ENCODE measurements around the gene SHANK2. TPM values are rescaled to one million over a fixed set of nuclear protein-coding genes. Genes with fewer than 3 reads are reported as not detected.

The SHANK2 gene
- polyA plus RNA-seq, 5 donors: 16.1 to 26.4 (median 21.2) TPM

DNA sequence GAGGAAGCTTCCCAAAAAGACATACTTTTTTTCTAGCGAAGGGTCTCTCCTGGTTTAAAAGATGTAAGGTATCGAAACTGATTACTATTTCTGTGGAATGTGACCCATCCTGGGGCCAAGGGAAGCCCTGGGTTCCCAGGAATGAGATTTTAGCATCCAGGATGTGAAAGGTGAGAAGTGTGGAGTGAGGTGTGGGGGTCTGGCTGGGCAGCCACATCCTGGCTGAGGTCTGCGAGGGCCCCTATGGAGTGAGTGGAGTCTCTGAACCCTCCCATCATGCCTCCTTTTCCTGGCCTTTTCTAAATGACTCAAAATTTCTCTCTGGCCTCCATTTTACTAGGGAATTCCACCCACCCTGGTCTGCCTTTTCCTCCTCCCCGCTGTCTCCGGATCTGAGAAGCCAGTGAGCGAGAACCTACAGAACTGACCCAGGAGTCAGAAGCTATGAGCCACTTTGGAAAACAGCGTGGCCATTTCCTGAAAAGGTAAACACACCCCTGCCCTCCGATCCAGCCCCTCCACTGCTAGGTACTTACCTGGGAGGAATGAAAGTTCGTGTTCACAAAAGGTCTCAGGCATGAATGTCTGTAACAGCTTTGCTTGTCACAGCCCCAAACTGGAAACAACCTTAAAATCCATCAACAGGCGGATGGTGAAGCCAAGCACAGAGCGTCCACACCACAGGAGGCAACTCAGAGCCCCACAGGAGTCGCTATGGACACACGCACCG, 27.7 kb upstream of the SHANK2 start:
- no peak for DNase-seq

GRCh38 chr11:71272161-71272560, 19.8 kb upstream of the SHANK2 start:
- DNase-seq: no peak

- DNase-seq: no peak
These were observed 17.5 kb upstream of the SHANK2 start for GRCh38 chr11:71269603-71270511.

GRCh38 chr11:71268706-71269321, 16.4 kb upstream of the SHANK2 start:
- no peak for DNase-seq

GRCh38 chr11:71267807-71268421, 15.5 kb upstream of the SHANK2 start:
- no peak for DNase-seq

- DNase-seq: no peak
These were observed 13.9 kb upstream of the SHANK2 start for GRCh38 chr11:71266114-71266833.

- DNase-seq: no peak
These were observed 13.2 kb upstream of the SHANK2 start for GRCh38 chr11:71265559-71266092.

GRCh38 chr11:71263386-71263785, 11.0 kb upstream of the SHANK2 start:
- no peak for DNase-seq

GRCh38 chr11:71255800-71256479, 3.6 kb upstream of the SHANK2 start:
- DNase-seq: no peak

DNA sequence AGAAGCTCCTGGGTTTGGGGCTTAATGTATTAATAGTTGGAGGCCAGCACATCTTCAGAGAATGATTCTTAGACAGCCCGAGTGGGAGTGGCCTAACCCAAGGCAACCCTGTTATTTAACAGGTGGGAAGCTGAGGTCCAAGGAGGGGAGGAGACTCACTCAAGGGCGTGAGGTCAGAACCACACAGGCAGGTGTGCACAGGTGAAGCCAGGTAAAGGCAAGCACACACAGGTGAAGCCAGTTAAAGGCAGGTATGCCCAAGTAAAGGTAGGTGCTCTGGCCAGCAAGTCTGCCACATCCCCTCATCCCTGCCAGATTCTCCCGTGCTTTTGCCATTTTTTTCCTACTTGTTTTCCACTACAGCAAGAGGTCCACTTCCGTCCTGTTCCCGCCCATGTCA, 2.9 kb upstream of the SHANK2 start:
- DNase-seq: no peak

GRCh38 chr11:71253794-71254193, 1.4 kb upstream of the SHANK2 start:
- no peak for DNase-seq

GRCh38 chr11:71252770-71253730, 673 bp upstream of the SHANK2 start:
- DNase-seq: peak; percentile 43 to 53

GRCh38 chr11:71251761-71252268, 562 bp downstream of the SHANK2 start:
- no peak for DNase-seq

DNA sequence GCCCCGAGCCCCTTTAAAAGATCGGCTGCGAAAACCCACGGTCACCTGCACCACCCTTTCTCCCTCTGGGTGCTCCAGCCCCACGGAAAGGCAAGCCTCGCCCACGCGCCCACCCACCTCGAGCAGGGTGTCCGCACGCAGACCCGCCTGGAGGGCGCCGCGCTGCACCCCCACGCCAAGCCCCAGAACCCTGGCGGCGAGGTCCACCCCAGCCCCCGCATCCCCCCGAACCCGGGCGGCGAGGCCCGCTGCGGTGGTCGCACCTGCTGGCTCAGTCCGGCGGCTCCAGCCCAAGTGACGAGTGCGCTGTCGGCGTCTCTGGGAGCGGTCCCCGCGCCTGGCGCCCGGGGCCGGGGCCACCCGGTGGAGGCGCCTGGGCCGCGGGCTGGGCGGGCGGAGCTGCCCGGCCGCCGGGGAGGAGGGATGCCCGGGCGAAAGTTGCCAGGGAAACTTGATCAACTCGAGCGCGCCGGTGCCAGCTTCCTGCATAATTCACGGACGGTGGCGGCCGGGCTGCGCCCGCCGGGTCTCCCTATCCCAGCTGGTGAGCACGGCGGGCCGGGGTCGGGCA, 1.1 kb downstream of the SHANK2 start:
- no peak for DNase-seq

DNA sequence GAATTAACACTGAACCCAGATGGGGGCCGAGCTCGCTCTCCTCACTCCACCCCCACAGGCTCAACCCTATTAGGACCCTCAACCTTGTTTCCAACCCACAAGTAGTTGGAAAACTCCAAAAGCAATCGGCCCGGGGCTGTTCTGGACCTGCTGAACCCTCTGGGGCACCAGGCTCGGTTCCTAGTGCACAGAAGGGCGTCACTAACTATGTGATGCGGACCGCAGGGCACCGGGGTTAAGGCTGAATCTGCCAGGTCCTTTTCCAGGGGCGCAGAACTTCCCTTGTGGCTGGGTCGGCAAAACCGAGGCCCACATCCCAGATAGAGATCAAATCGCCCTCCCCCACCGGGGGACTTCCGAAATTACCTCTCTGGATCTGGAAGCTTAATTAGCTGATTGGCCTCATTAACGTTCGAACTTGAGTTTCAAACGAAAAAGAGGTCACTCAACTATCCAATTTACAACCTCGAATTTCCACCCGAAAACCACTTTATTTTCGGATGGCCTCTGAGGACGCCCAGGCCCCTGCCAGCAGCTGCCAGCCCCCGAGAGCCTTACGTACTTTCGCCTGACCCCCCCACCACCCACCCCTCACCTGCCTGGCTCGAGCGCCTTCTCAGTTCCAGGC, 1.7 kb downstream of the SHANK2 start:
- no peak for DNase-seq

- DNase-seq: no peak
These were observed 3.1 kb downstream of the SHANK2 start for GRCh38 chr11:71249301-71249700.

GRCh38 chr11:71248656-71249055, 3.7 kb downstream of the SHANK2 start:
- DNase-seq: no peak

GRCh38 chr11:71248251-71248570, 4.2 kb downstream of the SHANK2 start:
- DNase-seq: no peak
